Measurements from ENCODE around the gene GPR35. TPM values are rescaled to one million over a fixed set of nuclear protein-coding genes. Genes with fewer than 3 reads are reported as not detected.

GPR35 gene
- polyA plus RNA-seq, 1 donor (not counting 4 experiments of a cell fraction or from before 2014, with no cell fraction given) = 0.04 TPM

- FAIRE-seq (no peak), DNase-seq (ENCODE audit: low read depth, low spot score) (no peak)
- dilution Hi-C loops (cut with MboI; ENCODE audit: extremely low pct_ligation_motif_present, low sequenced_read_pairs) = no loop called here
- Histone ChIP-seq H3K79me2 (ENCODE audit: control insufficient read depth, insufficient read depth, low read length) (no peaks in the 10 kb centered on the region), H3K4me3 (ENCODE audit: control insufficient read depth in 2 of 3, extremely low read depth in 1 of 3, insufficient read depth in 2 of 3, low read depth in 1 of 3, low read length in 3 of 3) (no peak overlapping the region), H3K9me1 (ENCODE audit: control insufficient read depth, extremely low read depth, insufficient read depth, low read length) (no peaks in the 10 kb centered on the region), H3K9me3 (ENCODE audit: control insufficient read depth, low read depth, low read length) (no peaks in the 10 kb centered on the region), H2AFZ (ENCODE audit: control insufficient read depth, low read length) (no peak overlapping the region), H3K4me2 (ENCODE audit: control insufficient read depth, extremely low read depth, insufficient read depth, low read depth, low read length) (no peak overlapping the region), H3K27me3 (ENCODE audit: control insufficient read depth, extremely low read depth, insufficient read depth, low read length) (no peaks in the 10 kb centered on the region), H3K36me3 (ENCODE audit: control insufficient read depth in 2 of 2, extremely low read depth in 1 of 2, insufficient read depth in 2 of 2, low read length in 2 of 2) (peaks cover 0 to 11% of the 10 kb centered on the region in 2 experiments), H3K4me1 (ENCODE audit: control insufficient read depth, extremely low read depth, insufficient read depth, low read length) (no peaks in the 10 kb centered on the region), H3K27ac (ENCODE audit: control insufficient read depth, insufficient read depth, low read length) (no peak overlapping the region), H3K9ac (ENCODE audit: control insufficient read depth, extremely low read depth, insufficient read depth, low read length) (no peak overlapping the region), H4K20me1 (ENCODE audit: control insufficient read depth, extremely low read depth, insufficient read depth, low read length) (no peaks in the 10 kb centered on the region)
- no peak for TF ChIP-seq EZH2 (IDR thresholded peaks at IDR 0.05; ENCODE audit: low read length)
- TF ChIP-seq CTCF (optimal IDR thresholded peaks at IDR 0.05 in 1 of 3, IDR thresholded peaks at IDR 0.05 in 1 of 3, conservative IDR thresholded peaks at IDR 0.05 in 1 of 3; ENCODE audit: extremely low read depth in 1 of 3, insufficient read depth in 2 of 3, low read length in 3 of 3) = no peak
These were observed 23.5 kb upstream of the GPR35 start for GRCh38 chr2:240601831-240602160.

GRCh38 chr2:240602266-240603050 lies 22.8 kb upstream of the GPR35 start:
- Histone ChIP-seq H3K27ac (ENCODE audit: control insufficient read depth, insufficient read depth, low read length) (no peak overlapping the region), H3K79me2 (ENCODE audit: control insufficient read depth, insufficient read depth, low read length) (no peaks in the 10 kb centered on the region), H3K36me3 (ENCODE audit: control insufficient read depth in 2 of 2, extremely low read depth in 1 of 2, insufficient read depth in 2 of 2, low read length in 2 of 2) (peaks cover 0 to 11% of the 10 kb centered on the region in 2 experiments), H3K4me2 (ENCODE audit: control insufficient read depth, extremely low read depth, insufficient read depth, low read depth, low read length) (no peak overlapping the region), H3K4me1 (ENCODE audit: control insufficient read depth, extremely low read depth, insufficient read depth, low read length) (no peaks in the 10 kb centered on the region), H3K9me1 (ENCODE audit: control insufficient read depth, extremely low read depth, insufficient read depth, low read length) (no peaks in the 10 kb centered on the region), H3K27me3 (ENCODE audit: control insufficient read depth, extremely low read depth, insufficient read depth, low read length) (no peaks in the 10 kb centered on the region), H3K4me3 (ENCODE audit: control insufficient read depth in 2 of 3, extremely low read depth in 1 of 3, insufficient read depth in 2 of 3, low read depth in 1 of 3, low read length in 3 of 3) (no peak overlapping the region), H3K9ac (ENCODE audit: control insufficient read depth, extremely low read depth, insufficient read depth, low read length) (no peak overlapping the region), H4K20me1 (ENCODE audit: control insufficient read depth, extremely low read depth, insufficient read depth, low read length) (no peaks in the 10 kb centered on the region), H2AFZ (ENCODE audit: control insufficient read depth, low read length) (no peak overlapping the region), H3K9me3 (ENCODE audit: control insufficient read depth, low read depth, low read length) (no peaks in the 10 kb centered on the region)
- no peak for FAIRE-seq
- dilution Hi-C loops (cut with MboI; ENCODE audit: extremely low pct_ligation_motif_present, low sequenced_read_pairs) = no loop called here
- TF ChIP-seq EZH2 (IDR thresholded peaks at IDR 0.05; ENCODE audit: low read length) (no peak), CTCF (optimal IDR thresholded peaks at IDR 0.05 in 1 of 3, IDR thresholded peaks at IDR 0.05 in 1 of 3, conservative IDR thresholded peaks at IDR 0.05 in 1 of 3; ENCODE audit: extremely low read depth in 1 of 3, insufficient read depth in 2 of 3, low read length in 3 of 3) (no peak)
- DNase-seq (ENCODE audit: low read depth, low spot score) = no peak
